Mucosa of descending colon (tissue), 3 donors: ENCODE data around the gene IER5L. TPM values are rescaled to one million over a fixed set of nuclear protein-coding genes. Genes with fewer than 3 reads are reported as not detected.
A peak's percentile ranks its signal among the peaks of the same experiment; 100 is the strongest.

Source experiments
- ATAC-seq: fragments of 200-7000 bp; cut with Tn5 transposase; one replicate; pipeline ENCODE4 v1.9.1; 2020; ENCODE audit warnings: mild to moderate bottlenecking, moderate library complexity
- DNase-seq, 3 donors: peaks; one replicate each; pipeline ENCODE4 v3.0.0-alpha.2; 2020
- H3K36me3 ChIP-seq: fragments of 200-600 bp; one replicate; pipeline ENCODE4 v1.8.0; 2021; ENCODE audit warnings: low read depth, mild to moderate bottlenecking
- H3K4me1 ChIP-seq: fragments of 200-600 bp; one replicate; pipeline ENCODE4 v1.8.0; 2021; ENCODE audit warnings: low read depth, mild to moderate bottlenecking
- H3K4me3 ChIP-seq: fragments of 200-600 bp; one replicate; pipeline ENCODE4 v1.8.0; 2021; ENCODE audit warnings: mild to moderate bottlenecking
- H3K9me3 ChIP-seq: fragments of 200-600 bp; one replicate; pipeline ENCODE4 v1.8.0; 2021; ENCODE audit warnings: mild to moderate bottlenecking
- intact Hi-C, 2 donors: fragments of 100-400 bp; cut with DNase I in 1 of 2; cut with micrococcal nuclease in 1 of 2; formaldehyde crosslinking; loops; one replicate each; pipeline versions ENCODE4 v1.11.0 to v1.11.1; 2022; cut with DNase I, micrococcal nuclease
- total RNA-seq, 3 donors: library from RNA; stranded (reverse); fragmentation: NEBNext Ultra II Directional in 2 of 3; extraction: Animal tissue kit (Norgen Biotek cat#: 25700) in 2 of 3; gene quantifications; one replicate each; pipeline versions ENCODE4 v1.2.1 to v1.2.4, GENCODE V29; 2021 to 2023
- TF ChIP-seq, protein P1 (sequence below): fragments of 200-600 bp; IDR thresholded peaks from one replicate; pipeline ENCODE4 v1.8.0; 2022; ENCODE audit warnings: antibody characterized with exemption, mild to moderate bottlenecking
- donor health status: DM: no; HTN: no; CAD: no; lungs with moderate emphysema.
- donor health status: DM: no; HTN: no; CAD: no.
- donor health status: DM: no; HTN: yes; CAD: no.

IER5L gene
- total RNA-seq, 3 donors from 2014 or later = 5.8 to 8.2 (median 8.0) TPM

DNA sequence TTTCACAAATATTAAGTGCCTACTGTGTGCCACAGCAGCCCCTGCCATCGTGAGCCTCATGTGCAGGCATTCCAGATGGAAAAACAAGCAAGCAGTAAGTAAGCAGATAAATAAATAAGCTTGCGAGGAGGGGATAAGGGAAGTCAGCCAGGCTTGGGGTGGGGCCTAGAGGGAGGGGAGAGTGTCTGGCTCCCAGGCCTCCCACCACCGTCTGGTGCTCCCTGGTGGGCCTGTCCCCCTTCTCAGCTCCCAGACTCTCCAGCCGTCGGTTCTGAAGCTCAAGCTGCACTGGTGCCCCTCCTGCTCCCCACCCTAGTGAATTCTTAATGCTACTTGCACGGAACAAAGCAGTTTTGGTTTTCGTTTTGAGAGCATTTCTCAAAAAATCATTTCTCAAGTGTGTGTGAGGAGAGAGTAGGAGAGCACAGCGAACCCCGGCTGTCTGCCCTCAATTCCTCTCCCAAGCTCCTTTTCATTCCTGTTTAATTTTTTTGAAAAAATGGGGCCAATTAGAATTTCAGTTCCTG lies 6.6 kb upstream of the IER5L start:
- H3K36me3 ChIP-seq = no peaks in the 10 kb centered on the region
- no peak for DNase-seq

DNA sequence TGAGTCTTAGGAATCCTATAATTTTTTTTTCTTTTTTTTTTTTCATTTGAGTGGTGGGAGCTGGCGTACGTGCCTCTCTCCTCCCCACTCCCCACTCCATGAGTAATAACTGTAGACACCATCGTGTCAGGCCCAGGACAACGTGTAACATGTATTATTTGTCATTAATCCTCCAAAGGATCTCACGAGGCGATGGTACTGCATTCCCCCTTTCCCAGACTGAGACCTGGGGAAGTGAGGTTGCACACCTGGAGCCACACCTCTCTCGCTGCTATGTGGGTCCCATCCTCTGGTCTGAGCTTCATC lies 6.1 kb upstream of the IER5L start:
- Histone ChIP-seq H3K9me3 (peaks cover 3% of the 10 kb centered on the region), H3K4me3 (no peak overlapping the region), H3K4me1 (peaks cover 33% of the 10 kb centered on the region), H3K36me3 (no peaks in the 10 kb centered on the region)
- intact Hi-C loops = no loop called here
- no peak for ATAC-seq
- no peak for DNase-seq
- TF ChIP-seq, protein P1, sequence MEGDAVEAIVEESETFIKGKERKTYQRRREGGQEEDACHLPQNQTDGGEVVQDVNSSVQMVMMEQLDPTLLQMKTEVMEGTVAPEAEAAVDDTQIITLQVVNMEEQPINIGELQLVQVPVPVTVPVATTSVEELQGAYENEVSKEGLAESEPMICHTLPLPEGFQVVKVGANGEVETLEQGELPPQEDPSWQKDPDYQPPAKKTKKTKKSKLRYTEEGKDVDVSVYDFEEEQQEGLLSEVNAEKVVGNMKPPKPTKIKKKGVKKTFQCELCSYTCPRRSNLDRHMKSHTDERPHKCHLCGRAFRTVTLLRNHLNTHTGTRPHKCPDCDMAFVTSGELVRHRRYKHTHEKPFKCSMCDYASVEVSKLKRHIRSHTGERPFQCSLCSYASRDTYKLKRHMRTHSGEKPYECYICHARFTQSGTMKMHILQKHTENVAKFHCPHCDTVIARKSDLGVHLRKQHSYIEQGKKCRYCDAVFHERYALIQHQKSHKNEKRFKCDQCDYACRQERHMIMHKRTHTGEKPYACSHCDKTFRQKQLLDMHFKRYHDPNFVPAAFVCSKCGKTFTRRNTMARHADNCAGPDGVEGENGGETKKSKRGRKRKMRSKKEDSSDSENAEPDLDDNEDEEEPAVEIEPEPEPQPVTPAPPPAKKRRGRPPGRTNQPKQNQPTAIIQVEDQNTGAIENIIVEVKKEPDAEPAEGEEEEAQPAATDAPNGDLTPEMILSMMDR = no peak

More for the DNA sequence above, 6.6 kb upstream of the IER5L start:
- no peak for ATAC-seq
- Histone ChIP-seq H3K4me3 (no peak overlapping the region), H3K9me3 (peaks cover 3% of the 10 kb centered on the region), H3K4me1 (peaks cover 30% of the 10 kb centered on the region)
- intact Hi-C loops = no loop called here
- TF ChIP-seq, protein P1 = no peak

DNA sequence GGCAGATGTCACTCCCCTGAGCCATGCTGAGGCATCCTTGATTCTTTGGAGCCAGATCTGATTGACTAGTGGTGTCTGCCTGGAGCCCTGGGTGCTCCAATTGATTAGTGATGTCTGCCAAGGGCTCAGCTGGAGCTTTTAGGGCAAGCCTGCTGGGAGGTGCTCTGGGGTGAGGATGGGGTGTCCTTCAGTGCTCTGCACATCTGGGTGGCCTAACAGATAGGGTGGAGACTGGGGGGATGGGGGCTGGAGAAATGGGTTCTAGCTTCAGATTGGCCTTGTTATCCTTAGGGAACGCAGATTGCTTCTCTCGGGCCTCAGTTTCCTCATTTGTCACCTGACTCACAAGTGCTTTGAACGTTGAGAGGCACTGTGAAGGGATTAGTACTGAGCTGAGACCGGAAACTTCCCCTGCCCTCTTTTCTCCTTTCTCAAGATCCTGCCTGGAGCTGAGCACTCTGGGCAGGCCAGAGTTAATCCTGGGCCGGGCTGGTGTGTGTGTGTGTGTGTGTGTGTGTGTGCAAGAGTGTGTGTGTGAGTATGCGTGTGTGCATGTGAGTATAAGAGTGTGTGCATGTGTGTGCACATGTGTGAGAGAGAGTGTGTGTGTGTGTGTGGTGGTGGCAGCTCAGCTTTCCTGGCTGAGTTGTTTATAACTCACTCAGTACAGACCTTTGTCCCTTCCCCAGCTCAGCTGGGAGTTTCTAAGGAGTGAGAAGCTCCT lies 5.6 kb upstream of the IER5L start:
- intact Hi-C loops = no loop called here
- TF ChIP-seq, protein P1 = no peak
- peak in 2 of 3 donors; percentile 46 to 70 for DNase-seq
- peaks cover 33% of the 10 kb centered on the region for H3K4me1 ChIP-seq
- peaks cover 3% of the 10 kb centered on the region for H3K9me3 ChIP-seq
- no peak overlapping the region for H3K4me3 ChIP-seq
- H3K36me3 ChIP-seq = no peaks in the 10 kb centered on the region
- peak; percentile 64 for ATAC-seq

DNA sequence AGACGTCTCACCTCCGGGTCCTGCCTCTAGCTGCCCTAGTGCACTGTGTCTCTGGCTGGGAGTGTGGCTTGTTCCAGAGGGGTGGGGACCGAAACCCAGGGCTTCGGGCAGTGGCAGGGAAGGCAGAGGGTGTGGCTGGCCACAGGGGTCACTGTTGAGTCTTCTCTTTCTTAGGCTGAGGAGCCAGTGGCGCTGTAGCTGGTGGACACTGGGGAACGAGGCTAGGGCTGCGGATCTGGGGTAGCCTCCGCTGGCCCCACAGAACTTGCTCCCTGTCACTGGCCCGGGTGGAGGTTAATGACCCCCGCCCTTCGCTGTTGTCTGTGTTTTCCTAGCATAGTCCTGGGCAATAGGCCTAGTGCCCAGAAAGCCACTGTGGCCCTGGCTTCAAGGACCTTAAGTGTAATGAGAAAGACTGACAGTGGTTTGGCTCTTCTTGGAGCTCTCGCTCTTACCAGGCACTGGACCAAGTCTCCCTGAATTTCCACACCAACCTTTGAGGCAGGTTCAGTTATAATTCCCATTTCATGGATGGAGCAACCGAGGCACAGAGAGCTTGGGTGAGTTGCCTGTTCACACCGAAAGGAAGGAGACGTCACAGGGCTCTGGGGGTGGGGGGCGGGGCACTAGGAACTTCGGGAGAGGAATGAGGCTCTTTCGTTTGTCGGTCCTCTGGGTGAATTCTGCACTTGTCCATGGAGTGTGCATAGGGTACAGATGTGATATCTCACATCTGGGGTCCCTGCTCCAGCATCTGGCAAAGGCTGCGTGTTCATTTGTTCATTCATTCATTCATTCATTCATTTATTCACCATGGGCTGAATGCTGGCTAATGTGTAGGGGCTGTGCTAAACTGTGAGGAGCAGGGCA lies 4.8 kb upstream of the IER5L start:
- H3K36me3 ChIP-seq = no peaks in the 10 kb centered on the region
- H3K9me3 ChIP-seq = peaks cover 3% of the 10 kb centered on the region
- DNase-seq (peak; percentile 62 to 66 (median 63)), ATAC-seq (peak; percentile 29)
- TF ChIP-seq, protein P1 = no peak
- intact Hi-C loops = no loop called here
- H3K4me1 ChIP-seq = peaks cover 38% of the 10 kb centered on the region
- H3K4me3 ChIP-seq = no peak overlapping the region

DNA sequence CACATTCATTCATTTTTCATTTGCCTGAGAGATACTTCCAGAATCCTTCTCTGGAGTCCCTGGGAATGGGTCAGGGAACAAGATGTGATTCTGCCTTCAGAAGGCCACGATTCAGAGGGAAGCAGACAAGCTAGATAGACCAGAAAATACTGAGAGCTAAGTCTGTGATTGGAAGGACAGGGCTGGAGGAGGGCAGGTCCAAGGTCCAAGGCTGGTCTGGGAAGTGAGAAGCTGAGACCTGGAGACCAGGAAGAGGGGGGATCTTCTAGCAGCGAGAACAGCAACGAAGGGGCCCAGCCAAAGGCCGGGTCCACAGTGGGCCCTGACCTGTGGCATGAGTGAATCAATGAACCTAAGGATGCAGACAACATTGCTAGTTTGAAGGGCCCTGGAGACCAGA lies 4.1 kb upstream of the IER5L start:
- Histone ChIP-seq H3K4me3 (no peak overlapping the region), H3K36me3 (no peaks in the 10 kb centered on the region), H3K4me1 (peaks cover 38% of the 10 kb centered on the region), H3K9me3 (peaks cover 1% of the 10 kb centered on the region)
- DNase-seq (peak in 2 of 3 donors; percentile 64 to 65), ATAC-seq (peak; percentile 10)
- intact Hi-C loops = no loop called here
- TF ChIP-seq, protein P1 = no peak
